ENCODE data around the gene BDH1.
"Not testable (repeated sequence)": the region's sequence is repeated elsewhere in the genome, so short reads cannot be mapped to it uniquely, and the experiment has no call there.

BDH1 gene

GRCh38 chr3:197555281-197556261 lies at the start of gene BDH1:
Gene BDH1, minus strand, starts transcription at chr3:197555968. Its CDS starts 9,525 bp downstream, at chr3:197546443.
- peak; percentile 42 for DNase-seq

GRCh38 chr3:197603317-197603933 lies 47.7 kb upstream of the BDH1 start:
- DNase-seq, result no peak

GRCh38 chr3:197602351-197602750 lies 46.6 kb upstream of the BDH1 start:
- not testable (repeated sequence) for DNase-seq

GRCh38 chr3:197601566-197601840 lies 45.7 kb upstream of the BDH1 start:
- not testable (repeated sequence) for DNase-seq

- no peak for DNase-seq
Measured at GRCh38 chr3:197600796-197601565, 45.2 kb upstream of the BDH1 start.

- no peak for DNase-seq
Measured at GRCh38 chr3:197599089-197599765, 43.5 kb upstream of the BDH1 start.

- DNase-seq, result no peak
Measured at GRCh38 chr3:197598404-197598980, 42.7 kb upstream of the BDH1 start.

GRCh38 chr3:197597335-197597734 lies 41.6 kb upstream of the BDH1 start:
- DNase-seq, result no peak

GRCh38 chr3:197595470-197596185 lies 39.9 kb upstream of the BDH1 start:
- DNase-seq, result no peak

- DNase-seq, result no peak
Measured at GRCh38 chr3:197593046-197593380, 37.2 kb upstream of the BDH1 start.

- DNase-seq, result no peak
Measured at GRCh38 chr3:197592361-197593045, 36.7 kb upstream of the BDH1 start.

- no peak for DNase-seq
Measured at GRCh38 chr3:197591816-197592215, 36.0 kb upstream of the BDH1 start.

GRCh38 chr3:197590313-197590962 lies 34.7 kb upstream of the BDH1 start:
- DNase-seq, result no peak

- no peak for DNase-seq
Measured at GRCh38 chr3:197589545-197589944, 33.8 kb upstream of the BDH1 start.

- DNase-seq, result not testable (repeated sequence)
Measured at GRCh38 chr3:197586768-197587167, 31.0 kb upstream of the BDH1 start.

GRCh38 chr3:197586181-197586580 lies 30.4 kb upstream of the BDH1 start:
- DNase-seq, result no peak

- no peak for DNase-seq
Measured at GRCh38 chr3:197584733-197585132, 29.0 kb upstream of the BDH1 start.

- no peak for DNase-seq
Measured at GRCh38 chr3:197583371-197583770, 27.6 kb upstream of the BDH1 start.

GRCh38 chr3:197580253-197580691 lies 24.5 kb upstream of the BDH1 start:
- DNase-seq, result no peak

- no peak for DNase-seq
Measured at GRCh38 chr3:197578376-197578775, 22.6 kb upstream of the BDH1 start.

Measured in NCI-H2029 (cell line).